Measurements from ENCODE around the gene CAV1. TPM values are rescaled to one million over a fixed set of nuclear protein-coding genes. Genes with fewer than 3 reads are reported as not detected.

Gene CAV1
- total and polyA plus RNA-seq, 12 donors: 4.0 to 35.4 (median 9.7) TPM

- intact Hi-C loops (cut with DNase I): loop anchor here in 1 of 2 donors (10.0 kb wide), 1 partner anchor 259 kb away; no protein-coding TSS in a partner anchor
- no peak for TF ChIP-seq POLR2A (IDR thresholded peaks at IDR 0.05)
- TF ChIP-seq, protein P1, sequence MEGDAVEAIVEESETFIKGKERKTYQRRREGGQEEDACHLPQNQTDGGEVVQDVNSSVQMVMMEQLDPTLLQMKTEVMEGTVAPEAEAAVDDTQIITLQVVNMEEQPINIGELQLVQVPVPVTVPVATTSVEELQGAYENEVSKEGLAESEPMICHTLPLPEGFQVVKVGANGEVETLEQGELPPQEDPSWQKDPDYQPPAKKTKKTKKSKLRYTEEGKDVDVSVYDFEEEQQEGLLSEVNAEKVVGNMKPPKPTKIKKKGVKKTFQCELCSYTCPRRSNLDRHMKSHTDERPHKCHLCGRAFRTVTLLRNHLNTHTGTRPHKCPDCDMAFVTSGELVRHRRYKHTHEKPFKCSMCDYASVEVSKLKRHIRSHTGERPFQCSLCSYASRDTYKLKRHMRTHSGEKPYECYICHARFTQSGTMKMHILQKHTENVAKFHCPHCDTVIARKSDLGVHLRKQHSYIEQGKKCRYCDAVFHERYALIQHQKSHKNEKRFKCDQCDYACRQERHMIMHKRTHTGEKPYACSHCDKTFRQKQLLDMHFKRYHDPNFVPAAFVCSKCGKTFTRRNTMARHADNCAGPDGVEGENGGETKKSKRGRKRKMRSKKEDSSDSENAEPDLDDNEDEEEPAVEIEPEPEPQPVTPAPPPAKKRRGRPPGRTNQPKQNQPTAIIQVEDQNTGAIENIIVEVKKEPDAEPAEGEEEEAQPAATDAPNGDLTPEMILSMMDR (IDR thresholded peaks at IDR 0.05): no peak
- Histone ChIP-seq H3K36me3 (replicated peaks in 1 of 2) (no peaks in the 10 kb centered on the region), H3K4me3 (peak overlapping the region in 1 of 4 donors; percentile 76), H3K4me1 (replicated peaks in 1 of 2) (peaks cover 8 to 14% of the 10 kb centered on the region in 2 donors), H3K9me3 (replicated peaks in 1 of 3) (no peaks in the 10 kb centered on the region), H3K27me3 (peaks cover 33% of the 10 kb centered on the region), H3K27ac (peak overlapping the region in 1 of 5 donors; percentile 72)
- no peak for DNase-seq
- 29 to 43% (median 37%) methylated on average over 9 to 10 of the region's 10 CpGs for WGBS, 4 donors
Measured at GRCh38 chr7:116524221-116524608, 621 bp upstream of the CAV1 start.

DNA sequence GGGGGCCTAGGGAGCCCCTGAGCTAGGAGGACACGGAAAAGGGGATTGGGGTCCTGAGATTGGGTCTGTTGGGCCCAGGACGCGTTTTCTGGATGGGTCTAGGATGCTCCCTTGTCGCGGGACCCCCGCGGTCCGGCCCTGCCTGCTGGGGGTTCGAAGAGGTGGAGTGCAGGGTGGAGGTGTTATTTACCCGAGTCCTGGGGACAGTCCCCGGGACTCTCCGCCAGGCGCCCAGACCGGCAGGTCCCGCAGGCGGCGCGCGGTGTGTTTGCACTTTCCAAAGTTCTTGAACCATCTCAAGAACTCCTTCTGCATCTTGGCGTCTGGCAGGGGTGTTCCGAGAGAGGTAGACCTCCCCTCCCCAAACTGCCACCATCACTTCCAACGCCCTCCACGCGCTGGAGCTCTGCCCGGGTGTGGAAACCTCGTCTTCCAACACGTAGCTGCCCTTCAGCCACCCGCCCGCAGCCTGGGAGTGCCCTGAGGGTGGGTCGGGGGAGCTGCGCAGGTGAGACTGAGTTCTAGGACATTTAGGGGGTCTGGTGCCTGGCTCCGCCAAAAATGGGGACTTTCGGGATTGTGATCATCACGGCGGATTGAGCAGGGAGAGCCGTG lies 569 bp downstream of the CAV1 start:
- TF ChIP-seq, protein P1 (IDR thresholded peaks at IDR 0.05): peak in 1 of 6 experiments; percentile 3
- no peak for TF ChIP-seq POLR2A (IDR thresholded peaks at IDR 0.05)
- intact Hi-C loops (cut with DNase I): loop anchor here (5.0 to 10.0 kb wide), 2 partner anchors 261 to 263 kb away; no protein-coding TSS in a partner anchor
- peak in 4 of 7 donors; percentile 8 to 20 (median 15) for DNase-seq
- peak overlapping the region; percentile 8 to 76 (median 39) for H3K4me3 ChIP-seq
- H3K36me3 ChIP-seq (replicated peaks in 1 of 2): no peaks in the 10 kb centered on the region
- no peaks in the 10 kb centered on the region for H3K9me3 ChIP-seq (replicated peaks in 1 of 3)
- 1 to 2% (median 2%) methylated on average over 22 to 36 of the region's 36 CpGs for WGBS, 4 donors
- peak overlapping the region in 3 of 5 donors; percentile 20 to 72 (median 43) for H3K27ac ChIP-seq
- peaks cover 8 to 14% of the 10 kb centered on the region in 2 donors for H3K4me1 ChIP-seq (replicated peaks in 1 of 2)
- peaks cover 33% of the 10 kb centered on the region for H3K27me3 ChIP-seq

DNA sequence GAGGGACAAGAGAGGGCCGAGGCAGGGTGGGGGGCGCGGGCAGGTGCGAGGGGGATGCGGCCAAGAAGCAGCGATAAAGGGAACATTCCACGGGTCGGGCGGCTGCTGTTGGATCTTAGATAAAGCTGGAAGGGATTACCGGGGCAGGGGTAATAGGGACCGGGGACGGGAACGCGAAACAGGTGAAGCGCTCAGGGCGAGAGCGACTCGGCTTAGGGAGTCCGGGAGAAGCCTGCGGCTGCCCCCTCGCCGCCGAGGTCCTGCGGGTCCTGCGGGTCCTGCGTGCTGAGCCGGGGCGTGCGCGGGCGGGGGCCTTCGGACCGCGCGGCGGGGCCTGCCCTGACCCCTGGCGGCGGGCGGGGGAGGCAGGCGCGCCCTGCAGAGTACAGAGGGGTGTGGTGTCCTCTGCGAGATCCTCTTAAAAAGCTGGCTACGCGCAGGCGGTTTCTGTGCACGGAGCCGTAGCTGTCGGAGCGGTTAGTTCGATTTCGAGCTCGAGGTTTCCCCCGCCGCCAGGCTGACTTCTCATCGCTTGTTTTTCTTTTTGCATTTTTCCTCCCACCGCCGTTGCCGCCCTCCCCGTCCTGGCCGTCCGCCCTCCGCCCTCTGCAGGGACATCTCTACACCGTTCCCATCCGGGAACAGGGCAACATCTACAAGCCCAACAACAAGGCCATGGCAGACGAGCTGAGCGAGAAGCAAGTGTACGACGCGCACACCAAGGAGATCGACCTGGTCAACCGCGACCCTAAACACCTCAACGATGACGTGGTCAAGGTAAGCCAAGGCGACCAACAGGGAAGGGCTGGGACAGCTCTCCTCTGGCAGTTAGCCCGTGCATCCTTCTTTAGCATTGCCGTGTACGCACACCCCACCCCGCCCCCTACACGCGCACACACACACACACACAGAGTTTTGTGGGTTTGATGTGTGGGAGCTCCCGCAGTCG lies 1.4 kb downstream of the CAV1 start:
- DNase-seq: peak; percentile 55 to 72 (median 60)
- TF ChIP-seq, protein P1 (IDR thresholded peaks at IDR 0.05): peak in 3 of 6 experiments; percentile 77 to 82 (median 80)
- TF ChIP-seq POLR2A (IDR thresholded peaks at IDR 0.05): no peak
- WGBS, 4 donors: 2 to 4% (median 3%) methylated on average over 44 to 83 of the region's 83 CpGs
- intact Hi-C loops (cut with DNase I): loop anchor here (5.0 to 10.0 kb wide), 2 partner anchors 261 to 264 kb away; no protein-coding TSS in a partner anchor
- H3K4me1 ChIP-seq (replicated peaks in 1 of 2): peaks cover 8 to 14% of the 10 kb centered on the region in 2 donors
- no peaks in the 10 kb centered on the region for H3K9me3 ChIP-seq (replicated peaks in 1 of 3)
- no peaks in the 10 kb centered on the region for H3K36me3 ChIP-seq (replicated peaks in 1 of 2)
- H3K27ac ChIP-seq: peak overlapping the region in 3 of 5 donors; percentile 20 to 72 (median 43)
- H3K27me3 ChIP-seq: peaks cover 33% of the 10 kb centered on the region
- H3K4me3 ChIP-seq: peak overlapping the region; percentile 8 to 76 (median 39)

- no peaks in the 10 kb centered on the region for H3K9me3 ChIP-seq (replicated peaks in 1 of 3)
- H3K27ac ChIP-seq: peak overlapping the region in 1 of 5 donors; percentile 72
- peaks cover 33% of the 10 kb centered on the region for H3K27me3 ChIP-seq
- intact Hi-C loops (cut with DNase I): loop anchor here (5.0 to 10.0 kb wide), 2 partner anchors 262 to 265 kb away; no protein-coding TSS in a partner anchor
- peaks cover 8 to 14% of the 10 kb centered on the region in 2 donors for H3K4me1 ChIP-seq (replicated peaks in 1 of 2)
- TF ChIP-seq, protein P1 (IDR thresholded peaks at IDR 0.05): no peak
- TF ChIP-seq POLR2A (IDR thresholded peaks at IDR 0.05): no peak
- 51 to 64% (median 61%) methylated on average over 5 of the region's 5 CpGs for WGBS, 4 donors
- H3K4me3 ChIP-seq: peak overlapping the region in 1 of 4 donors; percentile 76
- DNase-seq: no peak
- no peaks in the 10 kb centered on the region for H3K36me3 ChIP-seq (replicated peaks in 1 of 2)
Measured at GRCh38 chr7:116526897-116527296, 2.1 kb downstream of the CAV1 start.
